SK-MEL-5 (cell line): Measurements from ENCODE around the gene CCND1. TPM values are rescaled to one million over a fixed set of nuclear protein-coding genes. Genes with fewer than 3 reads are reported as not detected.

Source experiments
- DNase-seq: peaks from one replicate; pipeline ENCODE4 v3.0.0-alpha.2; 2016; ENCODE audit warnings: low read depth, low spot score
- in situ Hi-C: cut with HindIII; loops from 2 replicates; pipeline ENCODE4 v1.10.0; 2016; ENCODE audit warnings: low sequenced_read_pairs, high pct_unique_total_duplicates, low pct_unique_long_range_greater_than_20kb
- total RNA-seq: library from RNA; depleted of rRNA; stranded (reverse); fragments of >200 nt; shearing (Covaris generic); gene quantifications from 2 replicates; pipeline ENCODE4 v1.2.3, GENCODE V29; 2014

The CCND1 gene
- total RNA-seq, 1 experiment from 2014 or later, result 111 TPM

GRCh38 chr11:69647390-69647748, 6.4 kb downstream of the CCND1 start:
- DNase-seq, result no peak
- in situ Hi-C loops, result no loop called here

GRCh38 chr11:69647761-69648497, 7.0 kb downstream of the CCND1 start:
- DNase-seq, result no peak
- in situ Hi-C loops, result no loop called here

GRCh38 chr11:69648679-69649575, 8.0 kb downstream of the CCND1 start:
- DNase-seq, result no peak
- in situ Hi-C loops, result no loop called here

- in situ Hi-C loops, result no loop called here
- no peak for DNase-seq
Measured at GRCh38 chr11:69649576-69649900, 8.6 kb downstream of the CCND1 start.

- in situ Hi-C loops, result loop anchor here (10.0 to 25.0 kb wide), 3 partner anchors 335 to 535 kb away; no protein-coding TSS in a partner anchor
- DNase-seq, result no peak
Measured at GRCh38 chr11:69650081-69650831, 9.3 kb downstream of the CCND1 start.

- DNase-seq, result no peak
- in situ Hi-C loops, result loop anchor here (10.0 to 25.0 kb wide), 3 partner anchors 336 to 536 kb away; no protein-coding TSS in a partner anchor
Measured at GRCh38 chr11:69650832-69651344, 9.9 kb downstream of the CCND1 start.

GRCh38 chr11:69651834-69652620, 11.1 kb downstream of the CCND1 start:
- in situ Hi-C loops, result loop anchor here (10.0 to 25.0 kb wide), 3 partner anchors 337 to 537 kb away; no protein-coding TSS in a partner anchor
- DNase-seq, result no peak

- DNase-seq, result no peak
- in situ Hi-C loops, result loop anchor here (10.0 to 25.0 kb wide), 3 partner anchors 338 to 538 kb away; no protein-coding TSS in a partner anchor
Measured at GRCh38 chr11:69652999-69653398, 12.0 kb downstream of the CCND1 start.

- DNase-seq, result no peak
- in situ Hi-C loops, result loop anchor here (10.0 to 25.0 kb wide), 3 partner anchors 339 to 539 kb away; no protein-coding TSS in a partner anchor
Measured at GRCh38 chr11:69653406-69653960, 12.5 kb downstream of the CCND1 start.

GRCh38 chr11:69654001-69654659, 13.2 kb downstream of the CCND1 start:
- in situ Hi-C loops, result loop anchor here (10.0 to 25.0 kb wide), 3 partner anchors 339 to 539 kb away; no protein-coding TSS in a partner anchor
- no peak for DNase-seq

- in situ Hi-C loops, result loop anchor here (10.0 to 25.0 kb wide), 3 partner anchors 340 to 540 kb away; no protein-coding TSS in a partner anchor
- DNase-seq, result no peak
Measured at GRCh38 chr11:69654660-69655478, 13.9 kb downstream of the CCND1 start.

GRCh38 chr11:69655479-69656428, 14.8 kb downstream of the CCND1 start:
- in situ Hi-C loops, result loop anchor here (10.0 to 25.0 kb wide), 3 partner anchors 341 to 541 kb away; no protein-coding TSS in a partner anchor
- no peak for DNase-seq

- in situ Hi-C loops, result loop anchor here (10.0 to 25.0 kb wide), 3 partner anchors 342 to 542 kb away; no protein-coding TSS in a partner anchor
- DNase-seq, result no peak
Measured at GRCh38 chr11:69656536-69657455, 15.8 kb downstream of the CCND1 start.
